Smooth muscle cell (in vitro differentiated cells): ENCODE measurements around the gene SSH2. TPM values are rescaled to one million over a fixed set of nuclear protein-coding genes. Genes with fewer than 3 reads are reported as not detected.

Experiments
- DNase-seq: peaks from one replicate; lab custom pipeline; 2025; ENCODE audit not compliant: unreplicated experiment; lab: John Stamatoyannopoulos, UW
- H2AFZ ChIP-seq: fragments of 200-600 bp; sonication (generic); 2 replicates; pipeline ENCODE4 v1.6.0; 2016; ENCODE audit warnings: antibody characterized with exemption, low read depth, mild to moderate bottlenecking
- H3F3A ChIP-seq: fragments of 200-600 bp; sonication (generic); 2 replicates; pipeline ENCODE4 v1.6.0; 2017; ENCODE audit warnings: antibody characterized with exemption, low read depth
- H3K27ac ChIP-seq: fragments of 200-600 bp; sonication (generic); 2 replicates; pipeline ENCODE4 v1.5.1; 2016; ENCODE audit warnings: low read depth, mild to moderate bottlenecking
- H3K27me3 ChIP-seq: fragments of 200-600 bp; sonication (generic); 2 replicates; pipeline ENCODE4 v1.6.1; 2016; ENCODE audit warnings: low read depth, mild to moderate bottlenecking
- H3K36me3 ChIP-seq: fragments of 200-600 bp; sonication (generic); 2 replicates; pipeline ENCODE4 v1.5.1; 2016; ENCODE audit warnings: low read depth
- H3K4me1 ChIP-seq: fragments of 200-600 bp; sonication (generic); 2 replicates; pipeline ENCODE4 v1.5.1; 2016; ENCODE audit warnings: low read depth
- H3K4me2 ChIP-seq: fragments of 200-600 bp; sonication (generic); 2 replicates; pipeline ENCODE4 v1.6.0; 2016; ENCODE audit warnings: mild to moderate bottlenecking
- H3K4me3 ChIP-seq: fragments of 200-600 bp; sonication (generic); 2 replicates; pipeline ENCODE4 v1.5.1; 2016; ENCODE audit warnings: mild to moderate bottlenecking
- H3K79me2 ChIP-seq: fragments of 200-600 bp; sonication (generic); 2 replicates; pipeline ENCODE4 v1.6.0; 2016; ENCODE audit warnings: low read depth, mild to moderate bottlenecking
- H3K9ac ChIP-seq: fragments of 200-600 bp; sonication (generic); 2 replicates; pipeline ENCODE4 v1.6.0; 2016; ENCODE audit warnings: low read depth
- H3K9me3 ChIP-seq: fragments of 200-600 bp; sonication (generic); replicated peaks from 2 replicates; pipeline ENCODE4 v1.5.1; 2016; ENCODE audit warnings: low read depth
- H4K20me1 ChIP-seq: fragments of 200-600 bp; sonication (generic); 2 replicates; pipeline ENCODE4 v1.6.0; 2016; ENCODE audit warnings: low read depth
- WGBS: methylation state at CpG from one replicate; pipeline ENCODE4 v1.1.7; 2016; ENCODE audit warnings: low lambda C conversion rate; 5-methylcytosine and 5-hydroxymethylcytosine counted together
- polyA plus RNA-seq: library from polyadenylated mRNA; unstranded; fragments of >200 nt; fragmentation: Nextera tagmentation; extraction: Ambion mirVana; gene quantifications from 2 replicates; pipeline ENCODE4 v1.2.1, GENCODE V29; 2016
- total RNA-seq: library from RNA; depleted of rRNA; stranded (reverse); fragments of >200 nt; gene quantifications from 2 replicates; pipeline ENCODE4 v1.2.3, GENCODE V29; 2014
- TF ChIP-seq, protein P1 (sequence below): fragments of 200-600 bp; sonication (generic); IDR thresholded peaks from 2 replicates; pipeline ENCODE4 v1.5.1; 2017; ENCODE audit warnings: borderline replicate concordance, mild to moderate bottlenecking, antibody characterized with exemption; ENCODE audit not compliant: insufficient read depth, poor library complexity, severe bottlenecking

The SSH2 gene
- total and polyA plus RNA-seq, 2 experiments from 2014 or later, result 9.7 to 10.4 TPM

DNA sequence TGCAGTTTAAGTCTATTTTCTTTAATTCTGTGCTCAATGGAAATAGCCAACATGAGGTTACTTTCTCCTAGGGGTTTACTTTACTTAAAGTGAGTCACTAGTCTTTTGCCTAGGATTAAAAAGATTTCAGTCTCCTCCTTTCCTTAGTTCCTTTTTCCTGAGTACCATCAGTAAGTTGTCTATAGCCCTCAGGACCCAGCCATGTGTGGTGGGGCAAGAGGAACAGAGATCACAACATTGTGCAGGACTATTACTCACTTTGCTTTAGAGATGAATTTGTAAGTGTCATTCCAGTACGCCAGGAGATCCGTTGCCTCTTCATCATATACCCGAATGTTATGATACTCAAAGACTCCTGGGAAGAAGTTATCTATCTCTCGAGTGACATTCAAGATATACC, 279.6 kb downstream of the SSH2 start:
- TF ChIP-seq, protein P1, sequence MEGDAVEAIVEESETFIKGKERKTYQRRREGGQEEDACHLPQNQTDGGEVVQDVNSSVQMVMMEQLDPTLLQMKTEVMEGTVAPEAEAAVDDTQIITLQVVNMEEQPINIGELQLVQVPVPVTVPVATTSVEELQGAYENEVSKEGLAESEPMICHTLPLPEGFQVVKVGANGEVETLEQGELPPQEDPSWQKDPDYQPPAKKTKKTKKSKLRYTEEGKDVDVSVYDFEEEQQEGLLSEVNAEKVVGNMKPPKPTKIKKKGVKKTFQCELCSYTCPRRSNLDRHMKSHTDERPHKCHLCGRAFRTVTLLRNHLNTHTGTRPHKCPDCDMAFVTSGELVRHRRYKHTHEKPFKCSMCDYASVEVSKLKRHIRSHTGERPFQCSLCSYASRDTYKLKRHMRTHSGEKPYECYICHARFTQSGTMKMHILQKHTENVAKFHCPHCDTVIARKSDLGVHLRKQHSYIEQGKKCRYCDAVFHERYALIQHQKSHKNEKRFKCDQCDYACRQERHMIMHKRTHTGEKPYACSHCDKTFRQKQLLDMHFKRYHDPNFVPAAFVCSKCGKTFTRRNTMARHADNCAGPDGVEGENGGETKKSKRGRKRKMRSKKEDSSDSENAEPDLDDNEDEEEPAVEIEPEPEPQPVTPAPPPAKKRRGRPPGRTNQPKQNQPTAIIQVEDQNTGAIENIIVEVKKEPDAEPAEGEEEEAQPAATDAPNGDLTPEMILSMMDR, result no peak
- no peaks in the 10 kb centered on the region for H3F3A ChIP-seq
- H3K4me3 ChIP-seq, result no peak overlapping the region
- 88% methylated on average over 4 of the region's 4 CpGs for WGBS
- no peaks in the 10 kb centered on the region for H4K20me1 ChIP-seq
- H3K79me2 ChIP-seq, result no peaks in the 10 kb centered on the region
- no peak overlapping the region for H2AFZ ChIP-seq
- no peak overlapping the region for H3K27ac ChIP-seq
- no peaks in the 10 kb centered on the region for H3K9me3 ChIP-seq
- no peaks in the 10 kb centered on the region for H3K27me3 ChIP-seq
- no peaks in the 10 kb centered on the region for H3K4me1 ChIP-seq
- H3K36me3 ChIP-seq, result no peaks in the 10 kb centered on the region
- no peak overlapping the region for H3K4me2 ChIP-seq
- no peak for DNase-seq
- no peak overlapping the region for H3K9ac ChIP-seq

DNA sequence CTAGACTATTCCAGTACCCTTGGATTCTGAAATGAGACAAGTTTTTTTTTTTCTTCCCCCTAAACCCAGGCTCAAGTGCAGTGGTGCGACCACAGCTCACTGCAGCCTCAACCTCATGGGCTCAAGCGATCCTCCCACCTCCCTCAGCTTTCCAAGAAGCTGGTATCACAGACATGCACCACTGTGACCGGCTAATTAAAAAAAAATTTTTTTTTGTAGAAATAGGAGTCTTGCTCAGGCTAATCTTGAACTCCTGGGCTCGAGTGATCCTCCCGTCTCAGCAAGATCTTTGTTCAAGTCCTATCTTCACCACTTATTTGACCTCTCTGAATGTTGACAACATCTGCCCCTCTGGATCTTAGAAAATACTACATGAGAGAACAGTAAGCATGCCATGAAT, 280.7 kb downstream of the SSH2 start:
- WGBS, result 97% methylated on average over 5 of the region's 5 CpGs
- no peak for DNase-seq

DNA sequence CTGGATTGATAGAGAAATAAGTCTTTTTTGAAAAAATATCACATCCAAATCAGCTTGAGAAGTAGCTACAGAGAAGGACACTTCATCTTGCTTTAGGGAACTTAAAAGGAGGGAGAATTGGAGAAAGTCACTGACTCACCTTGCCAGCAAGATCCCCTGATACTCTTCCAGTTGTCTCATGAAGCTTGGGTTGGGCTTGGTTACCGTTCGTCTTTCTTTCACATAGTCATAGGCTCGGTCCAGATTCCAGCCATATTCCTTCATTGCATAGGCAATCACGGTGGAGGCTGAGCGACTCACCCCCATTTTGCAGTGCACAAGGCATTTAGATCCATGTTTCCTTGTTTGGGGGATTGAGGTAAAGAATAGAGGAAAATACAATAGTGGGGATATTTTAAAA, 282.0 kb downstream of the SSH2 start:
- Histone ChIP-seq H3K36me3 (no peaks in the 10 kb centered on the region), H3K4me1 (no peaks in the 10 kb centered on the region), H3K27ac (no peak overlapping the region), H4K20me1 (no peaks in the 10 kb centered on the region), H3F3A (no peaks in the 10 kb centered on the region), H2AFZ (no peak overlapping the region), H3K27me3 (no peaks in the 10 kb centered on the region), H3K9ac (no peak overlapping the region), H3K9me3 (no peaks in the 10 kb centered on the region), H3K4me3 (no peak overlapping the region), H3K4me2 (no peak overlapping the region), H3K79me2 (no peaks in the 10 kb centered on the region)
- TF ChIP-seq, protein P1, result no peak
- no peak for DNase-seq
- WGBS, result 91% methylated on average over 5 of the region's 5 CpGs

More for the DNA sequence above, 280.7 kb downstream of the SSH2 start:
- H3K4me1 ChIP-seq, result no peaks in the 10 kb centered on the region
- H3K27ac ChIP-seq, result no peak overlapping the region
- TF ChIP-seq, protein P1, result no peak
- no peaks in the 10 kb centered on the region for H3F3A ChIP-seq
- H4K20me1 ChIP-seq, result no peaks in the 10 kb centered on the region
- no peaks in the 10 kb centered on the region for H3K27me3 ChIP-seq
- H2AFZ ChIP-seq, result no peak overlapping the region
- H3K4me2 ChIP-seq, result no peak overlapping the region
- H3K4me3 ChIP-seq, result no peak overlapping the region
- H3K9ac ChIP-seq, result no peak overlapping the region
- no peaks in the 10 kb centered on the region for H3K36me3 ChIP-seq
- no peaks in the 10 kb centered on the region for H3K79me2 ChIP-seq
- no peaks in the 10 kb centered on the region for H3K9me3 ChIP-seq

DNA sequence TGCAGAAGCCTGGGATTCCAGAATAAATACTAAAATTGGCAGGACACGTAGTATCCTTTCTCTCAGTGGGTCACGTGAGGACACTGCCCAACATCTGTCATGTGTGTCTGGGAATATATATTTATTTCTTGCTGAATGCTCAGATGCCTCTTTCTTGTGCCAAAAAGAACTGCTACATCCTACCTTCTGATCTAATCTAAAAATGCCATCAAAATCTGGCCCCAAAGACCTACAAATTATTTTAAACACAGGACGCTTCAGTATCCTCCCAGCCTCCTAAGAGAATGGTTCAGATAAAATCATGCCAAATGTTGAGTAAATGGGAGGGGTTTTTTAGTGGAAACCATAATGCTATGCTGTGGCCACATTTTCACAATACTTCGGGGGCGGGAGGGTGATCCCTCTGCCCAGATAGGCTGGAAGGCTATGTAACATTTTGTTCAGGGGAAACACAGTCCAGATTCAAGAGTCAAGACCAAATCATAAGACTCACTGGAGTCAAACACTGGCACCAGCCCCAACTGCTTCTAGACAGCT, 284.4 kb downstream of the SSH2 start:
- no peak for DNase-seq
- Histone ChIP-seq H3K27ac (no peak overlapping the region), H3K4me3 (no peak overlapping the region), H3K4me2 (no peak overlapping the region), H4K20me1 (no peaks in the 10 kb centered on the region), H2AFZ (no peak overlapping the region), H3K79me2 (no peaks in the 10 kb centered on the region), H3K9ac (no peak overlapping the region), H3F3A (no peaks in the 10 kb centered on the region), H3K36me3 (no peaks in the 10 kb centered on the region), H3K27me3 (no peaks in the 10 kb centered on the region), H3K4me1 (no peaks in the 10 kb centered on the region), H3K9me3 (no peaks in the 10 kb centered on the region)
- 74% methylated on average over 5 of the region's 5 CpGs for WGBS
- TF ChIP-seq, protein P1, result no peak
